ENCODE results near the gene UPK3BL2.
"Not testable (repeated sequence)": the region's sequence is repeated elsewhere in the genome, so short reads cannot be mapped to it uniquely, and the experiment has no call there.

DNA sequence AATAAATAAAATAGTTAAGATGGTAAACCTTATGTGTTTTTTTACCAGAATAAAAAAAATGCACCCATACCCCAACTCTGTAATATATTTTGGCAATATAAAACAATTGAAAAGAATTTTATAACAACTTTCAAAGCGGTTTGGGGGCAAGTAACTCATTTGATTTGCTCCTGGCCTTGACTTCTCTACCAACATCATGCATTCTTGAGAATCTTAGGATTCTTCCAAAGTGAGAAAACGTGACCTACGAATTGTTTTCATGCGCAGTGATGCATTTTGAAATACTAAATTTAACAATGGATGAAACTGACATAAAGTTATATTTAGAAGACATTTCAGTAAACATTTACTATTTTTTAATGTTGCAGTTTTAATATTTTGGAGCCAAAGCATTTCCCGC lies 22.7 kb downstream of the UPK3BL2 start:
- not testable (repeated sequence) for TF ChIP-seq POLR2A (IDR thresholded peaks at IDR 0.05)
- TF ChIP-seq, protein P1, sequence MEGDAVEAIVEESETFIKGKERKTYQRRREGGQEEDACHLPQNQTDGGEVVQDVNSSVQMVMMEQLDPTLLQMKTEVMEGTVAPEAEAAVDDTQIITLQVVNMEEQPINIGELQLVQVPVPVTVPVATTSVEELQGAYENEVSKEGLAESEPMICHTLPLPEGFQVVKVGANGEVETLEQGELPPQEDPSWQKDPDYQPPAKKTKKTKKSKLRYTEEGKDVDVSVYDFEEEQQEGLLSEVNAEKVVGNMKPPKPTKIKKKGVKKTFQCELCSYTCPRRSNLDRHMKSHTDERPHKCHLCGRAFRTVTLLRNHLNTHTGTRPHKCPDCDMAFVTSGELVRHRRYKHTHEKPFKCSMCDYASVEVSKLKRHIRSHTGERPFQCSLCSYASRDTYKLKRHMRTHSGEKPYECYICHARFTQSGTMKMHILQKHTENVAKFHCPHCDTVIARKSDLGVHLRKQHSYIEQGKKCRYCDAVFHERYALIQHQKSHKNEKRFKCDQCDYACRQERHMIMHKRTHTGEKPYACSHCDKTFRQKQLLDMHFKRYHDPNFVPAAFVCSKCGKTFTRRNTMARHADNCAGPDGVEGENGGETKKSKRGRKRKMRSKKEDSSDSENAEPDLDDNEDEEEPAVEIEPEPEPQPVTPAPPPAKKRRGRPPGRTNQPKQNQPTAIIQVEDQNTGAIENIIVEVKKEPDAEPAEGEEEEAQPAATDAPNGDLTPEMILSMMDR (IDR thresholded peaks at IDR 0.05), result not testable (repeated sequence)
